GM18519 (cell line): Measurements from ENCODE around the gene TSSK6.
"Not testable (repeated sequence)": the region's sequence is repeated elsewhere in the genome, so short reads cannot be mapped to it uniquely, and the experiment has no call there.

Experiments used
- ATAC-seq: cut with Tn5 transposase; IDR thresholded peaks from one replicate; pipeline ENCODE4 v1.9.1; 2021; ENCODE audit warnings: mild to moderate bottlenecking, moderate library complexity; ENCODE audit not compliant: unreplicated experiment, low FRiP score

Gene TSSK6

GRCh38 chr19:19488875-19489690, 26.3 kb downstream of the TSSK6 start:
- ATAC-seq, result peak; percentile 52

- ATAC-seq, result no peak
Observed at GRCh38 chr19:19487950-19488874, 27.1 kb downstream of the TSSK6 start.

GRCh38 chr19:19487077-19487949, 28.0 kb downstream of the TSSK6 start:
- no peak for ATAC-seq

- ATAC-seq, result no peak
Observed at GRCh38 chr19:19486343-19487076, 28.8 kb downstream of the TSSK6 start.

GRCh38 chr19:19485998-19486290, 29.4 kb downstream of the TSSK6 start:
- no peak for ATAC-seq

GRCh38 chr19:19485161-19485997, 30.0 kb downstream of the TSSK6 start:
- ATAC-seq, result no peak

- ATAC-seq, result no peak
Observed at GRCh38 chr19:19482809-19483596, 32.3 kb downstream of the TSSK6 start.

GRCh38 chr19:19480688-19481087, 34.7 kb downstream of the TSSK6 start:
- no peak for ATAC-seq

- no peak for ATAC-seq
Observed at GRCh38 chr19:19477705-19478383, 37.5 kb downstream of the TSSK6 start.

GRCh38 chr19:19475849-19476828, 39.2 kb downstream of the TSSK6 start:
- no peak for ATAC-seq

GRCh38 chr19:19475015-19475765, 40.2 kb downstream of the TSSK6 start:
- no peak for ATAC-seq

- not testable (repeated sequence) for ATAC-seq
Observed at GRCh38 chr19:19472106-19472505, 43.2 kb downstream of the TSSK6 start.

GRCh38 chr19:19471682-19472081, 43.7 kb downstream of the TSSK6 start:
- ATAC-seq, result no peak

- no peak for ATAC-seq
Observed at GRCh38 chr19:19470579-19470978, 44.8 kb downstream of the TSSK6 start.

- no peak for ATAC-seq
Observed at GRCh38 chr19:19468424-19469050, 46.8 kb downstream of the TSSK6 start.
